Ectodermal cell (in vitro differentiated cells): ENCODE data around the gene SH2D2A.

Source experiments
- H3K27ac ChIP-seq: 2 replicates; pipeline ENCODE4 v1.7.0; 2013; ENCODE audit warnings: mild to moderate bottlenecking, low read depth, low read length; ENCODE audit not compliant: insufficient read depth, poor library complexity, severe bottlenecking
- H3K27me3 ChIP-seq: 2 replicates; pipeline ENCODE4 v1.7.0; 2013; ENCODE audit warnings: mild to moderate bottlenecking, low read length; ENCODE audit not compliant: insufficient read depth, control insufficient read depth, poor library complexity, severe bottlenecking
- H3K36me3 ChIP-seq: one replicate; pipeline ENCODE4 v1.7.0; 2013; ENCODE audit warnings: low read length; ENCODE audit not compliant: control insufficient read depth, insufficient read depth
- H3K4me1 ChIP-seq: one replicate; pipeline ENCODE4 v1.7.0; 2013; ENCODE audit warnings: low read length; ENCODE audit not compliant: control insufficient read depth, insufficient read depth
- H3K4me3 ChIP-seq: 2 replicates; pipeline ENCODE4 v1.7.0; 2013; ENCODE audit warnings: low read depth, low read length, control low read depth; ENCODE audit not compliant: insufficient read depth
- H3K9me3 ChIP-seq: 2 replicates; pipeline ENCODE4 v1.7.0; 2013; ENCODE audit warnings: mild to moderate bottlenecking, low read length, moderate library complexity; ENCODE audit not compliant: control insufficient read depth
- WGBS, 2 experiments: methylation state at CpG; one replicate each; pipeline ENCODE4 v1.1.7; 2013; ENCODE audit warnings: missing lambda C conversion rate in 2 of 2; 5-methylcytosine and 5-hydroxymethylcytosine counted together

Gene SH2D2A

DNA sequence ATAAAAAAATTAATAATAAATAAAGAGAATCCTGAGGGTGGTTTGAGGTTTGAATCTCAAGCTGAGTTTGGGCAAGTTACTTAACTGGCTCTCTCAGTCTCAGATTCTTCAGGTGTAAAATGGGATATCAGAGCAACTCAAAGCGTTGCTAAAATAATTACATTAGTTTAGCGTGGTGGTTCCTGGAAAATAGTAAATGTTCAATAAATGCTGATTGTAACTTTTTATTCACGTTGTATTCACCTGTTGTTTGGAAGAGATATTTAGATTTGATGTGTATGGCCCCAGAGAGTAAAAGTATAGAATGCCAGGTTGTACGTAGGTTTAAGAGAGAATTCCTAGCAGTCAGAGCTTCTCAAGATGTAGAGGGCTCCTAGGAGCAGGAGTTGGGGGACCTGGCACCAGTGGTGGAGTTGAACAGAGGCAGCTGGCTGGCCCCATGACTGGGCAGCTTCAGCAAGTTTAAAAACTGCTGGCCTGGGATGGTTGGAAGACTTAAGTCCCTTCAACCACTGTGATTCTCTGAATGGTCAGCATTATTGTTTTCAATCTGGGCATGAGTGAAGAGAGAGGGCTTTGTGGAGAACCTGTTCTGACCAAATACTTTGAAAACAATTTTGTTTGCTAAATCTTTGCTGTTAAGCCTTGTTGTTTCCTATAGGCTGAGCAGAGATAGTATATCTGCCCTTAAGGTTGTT lies 26.9 kb downstream of the SH2D2A start:
- Histone ChIP-seq H3K9me3 (no peaks in the 10 kb centered on the region), H3K4me1 (no peaks in the 10 kb centered on the region), H3K27ac (no peak overlapping the region), H3K4me3 (no peak overlapping the region), H3K36me3 (peaks cover 51% of the 10 kb centered on the region), H3K27me3 (no peaks in the 10 kb centered on the region)
- WGBS, 2 experiments: 96 to 98% methylated on average over 4 of the region's 4 CpGs

DNA sequence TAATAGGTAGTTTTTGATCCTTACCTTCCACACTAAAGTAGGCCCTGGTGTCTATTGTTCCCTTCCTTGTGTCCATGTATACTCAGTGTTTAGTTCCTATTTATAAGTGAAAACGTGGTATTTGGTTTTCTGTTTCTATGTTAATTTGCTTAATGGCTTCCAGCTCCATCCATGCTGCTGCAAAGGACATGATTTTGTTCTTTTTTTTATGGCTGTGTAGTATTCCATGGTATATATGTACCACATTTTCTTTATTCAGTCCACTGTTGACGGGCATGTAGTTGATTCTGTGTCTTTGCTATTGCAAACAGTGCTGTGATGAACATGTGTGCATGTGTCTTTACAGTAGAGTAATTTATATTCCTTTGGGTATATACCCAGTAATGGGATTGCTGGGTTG lies 28.5 kb downstream of the SH2D2A start:
- Histone ChIP-seq H3K4me3 (no peak overlapping the region), H3K27me3 (no peaks in the 10 kb centered on the region), H3K9me3 (no peaks in the 10 kb centered on the region), H3K4me1 (no peaks in the 10 kb centered on the region), H3K36me3 (peaks cover 48% of the 10 kb centered on the region), H3K27ac (no peak overlapping the region)
- 86 to 96% methylated on average over 2 of the region's 2 CpGs for WGBS, 2 experiments

DNA sequence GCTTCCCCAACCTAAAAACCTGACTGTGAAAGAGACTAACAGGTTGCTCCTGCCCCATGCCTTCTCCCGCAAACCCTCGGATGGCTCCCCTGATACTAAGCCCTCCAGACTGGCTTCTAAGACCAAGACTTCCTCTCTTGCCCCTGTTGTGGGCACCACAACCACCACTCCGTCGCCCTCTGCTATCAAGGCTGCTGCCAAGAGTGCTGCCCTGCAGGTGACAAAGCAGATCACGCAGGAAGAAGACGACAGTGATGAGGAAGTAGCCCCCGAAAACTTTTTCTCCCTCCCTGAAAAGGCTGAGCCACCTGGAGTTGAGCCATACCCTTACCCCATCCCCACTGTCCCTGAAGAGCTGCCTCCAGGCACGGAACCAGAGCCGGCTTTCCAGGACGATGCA lies 30.0 kb downstream of the SH2D2A start:
- Histone ChIP-seq H3K36me3 (peaks cover 38% of the 10 kb centered on the region), H3K27ac (no peak overlapping the region), H3K27me3 (no peaks in the 10 kb centered on the region), H3K9me3 (no peaks in the 10 kb centered on the region), H3K4me1 (no peaks in the 10 kb centered on the region), H3K4me3 (no peak overlapping the region)
- 96 to 97% methylated on average over 10 of the region's 10 CpGs for WGBS, 2 experiments

DNA sequence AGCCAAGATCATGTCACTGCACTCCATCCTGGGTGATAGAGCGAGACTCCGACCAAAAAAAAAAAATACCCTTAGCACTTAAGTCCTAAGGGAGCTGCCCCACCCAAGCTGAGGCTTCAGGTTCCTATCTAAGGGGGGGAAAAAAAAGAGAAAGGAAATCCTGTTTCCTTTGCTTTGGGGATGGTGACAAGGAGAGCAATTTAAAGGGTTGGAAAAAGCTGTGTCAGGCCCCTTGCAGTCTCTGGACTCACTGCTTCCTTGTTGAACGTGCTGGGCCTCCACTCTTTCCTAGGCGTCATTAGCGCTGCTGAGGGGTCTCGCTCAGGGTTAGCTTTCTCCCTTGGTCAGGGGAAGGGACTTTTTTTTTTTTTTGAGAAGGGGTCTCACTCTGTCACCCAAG lies 31.2 kb downstream of the SH2D2A start:
- Histone ChIP-seq H3K36me3 (peaks cover 29% of the 10 kb centered on the region), H3K9me3 (no peaks in the 10 kb centered on the region), H3K27me3 (no peaks in the 10 kb centered on the region), H3K4me1 (no peaks in the 10 kb centered on the region), H3K27ac (no peak overlapping the region), H3K4me3 (no peak overlapping the region)
- 95 to 97% methylated on average over 6 of the region's 6 CpGs for WGBS, 2 experiments

- Histone ChIP-seq H3K9me3 (no peaks in the 10 kb centered on the region), H3K4me1 (no peaks in the 10 kb centered on the region), H3K27ac (no peak overlapping the region), H3K4me3 (no peak overlapping the region), H3K36me3 (peaks cover 20% of the 10 kb centered on the region), H3K27me3 (no peaks in the 10 kb centered on the region)
These were observed 35.0 kb downstream of the SH2D2A start for GRCh38 chr1:156781585-156782186.

- 85 to 91% methylated on average over 1 of the region's 1 CpG for WGBS, 2 experiments
- Histone ChIP-seq H3K27me3 (no peaks in the 10 kb centered on the region), H3K9me3 (no peaks in the 10 kb centered on the region), H3K27ac (no peak overlapping the region), H3K4me1 (no peaks in the 10 kb centered on the region), H3K4me3 (no peak overlapping the region), H3K36me3 (no peaks in the 10 kb centered on the region)
These were observed 39.1 kb downstream of the SH2D2A start for GRCh38 chr1:156777573-156777972.

- Histone ChIP-seq H3K4me1 (no peaks in the 10 kb centered on the region), H3K27ac (no peak overlapping the region)
- WGBS, 2 experiments: 91 to 96% methylated on average over 4 of the region's 4 CpGs
These were observed 39.7 kb downstream of the SH2D2A start for GRCh38 chr1:156776942-156777341.

GRCh38 chr1:156775799-156776198 lies 40.8 kb downstream of the SH2D2A start:
- Histone ChIP-seq H3K4me3 (no peak overlapping the region), H3K4me1 (no peaks in the 10 kb centered on the region), H3K36me3 (peaks cover 8% of the 10 kb centered on the region), H3K9me3 (no peaks in the 10 kb centered on the region), H3K27me3 (no peaks in the 10 kb centered on the region), H3K27ac (no peak overlapping the region)
- WGBS, 2 experiments: 92 to 95% methylated on average over 4 to 5 of the region's 5 CpGs

More at GRCh38 chr1:156776942-156777341, 39.7 kb downstream of the SH2D2A start:
- no peaks in the 10 kb centered on the region for H3K27me3 ChIP-seq
- no peaks in the 10 kb centered on the region for H3K36me3 ChIP-seq
- no peaks in the 10 kb centered on the region for H3K9me3 ChIP-seq
- H3K4me3 ChIP-seq: no peak overlapping the region

GRCh38 chr1:156773607-156774006 lies 43.0 kb downstream of the SH2D2A start:
- Histone ChIP-seq H3K27me3 (no peaks in the 10 kb centered on the region), H3K9me3 (no peaks in the 10 kb centered on the region), H3K4me3 (no peak overlapping the region), H3K27ac (no peak overlapping the region), H3K4me1 (peaks cover 6% of the 10 kb centered on the region), H3K36me3 (peaks cover 9% of the 10 kb centered on the region)
- WGBS, 2 experiments: 96 to 98% methylated on average over 3 of the region's 3 CpGs

GRCh38 chr1:156772728-156773497 lies 43.7 kb downstream of the SH2D2A start:
- Histone ChIP-seq H3K36me3 (peaks cover 9% of the 10 kb centered on the region), H3K4me1 (peaks cover 9% of the 10 kb centered on the region), H3K27ac (no peak overlapping the region), H3K9me3 (no peaks in the 10 kb centered on the region), H3K4me3 (no peak overlapping the region), H3K27me3 (no peaks in the 10 kb centered on the region)
- 81% methylated on average over 9 of the region's 9 CpGs for WGBS, 2 experiments
